WERI-Rb-1 (cell line): Measurements from ENCODE around the gene SLC15A1.
A peak's percentile ranks its signal among the peaks of the same experiment; 100 is the strongest.
"Not testable (repeated sequence)": the region's sequence is repeated elsewhere in the genome, so short reads cannot be mapped to it uniquely, and the experiment has no call there.

Source experiments
- DNase-seq: peaks from one replicate; pipeline ENCODE4 v3.0.0-alpha.2; 2020
- H3K27ac ChIP-seq: fragments of 250-450 bp; sonication (Bioruptor Pico); 2 replicates; pipeline ENCODE4 v1.5.1; 2020; ENCODE audit warnings: mild to moderate bottlenecking, moderate library complexity
- H3K27me3 ChIP-seq: fragments of 250-450 bp; sonication (Bioruptor Pico); 2 replicates; pipeline ENCODE4 v1.5.1; 2021; ENCODE audit warnings: mild to moderate bottlenecking, low read depth, moderate library complexity; ENCODE audit not compliant: insufficient read depth, severe bottlenecking
- H3K36me3 ChIP-seq: fragments of 250-450 bp; sonication (Bioruptor Pico); 2 replicates; pipeline ENCODE4 v1.5.1; 2020; ENCODE audit warnings: mild to moderate bottlenecking, moderate library complexity
- H3K4me3 ChIP-seq: 2 replicates; pipeline ENCODE4 v1.5.1; 2011; ENCODE audit warnings: low read depth, mild to moderate bottlenecking, control low read depth, low read length
- H3K9me3 ChIP-seq: fragments of 250-450 bp; sonication (Bioruptor Pico); 2 replicates; pipeline ENCODE4 v1.5.1; 2021; ENCODE audit warnings: mild to moderate bottlenecking, moderate library complexity; ENCODE audit not compliant: severe bottlenecking
- CTCF ChIP-seq: IDR thresholded peaks from 2 replicates; pipeline ENCODE4 v1.5.1; 2011; ENCODE audit warnings: low read depth, mild to moderate bottlenecking, control low read depth, inconsistent platforms, low read length

The SLC15A1 gene

GRCh38 chr13:98641075-98641474, 111.4 kb downstream of the SLC15A1 start:
- TF ChIP-seq CTCF: no peak
- no peaks in the 10 kb centered on the region for H3K9me3 ChIP-seq
- DNase-seq: peak; percentile 2
- H3K27me3 ChIP-seq: no peaks in the 10 kb centered on the region
- H3K27ac ChIP-seq: no peak overlapping the region
- no peak overlapping the region for H3K4me3 ChIP-seq
- H3K36me3 ChIP-seq: no peaks in the 10 kb centered on the region

GRCh38 chr13:98639785-98640184, 112.7 kb downstream of the SLC15A1 start:
- not testable (repeated sequence) for H3K27ac ChIP-seq, H3K27me3 ChIP-seq
- DNase-seq: peak; percentile 2

GRCh38 chr13:98638352-98638751, 114.1 kb downstream of the SLC15A1 start:
- H3K27ac ChIP-seq, H3K27me3 ChIP-seq, H3K4me3 ChIP-seq, H3K36me3 ChIP-seq, H3K9me3 ChIP-seq: not testable (repeated sequence)
- peak; percentile 6 for DNase-seq

More at GRCh38 chr13:98639785-98640184, 112.7 kb downstream of the SLC15A1 start:
- not testable (repeated sequence) for H3K36me3 ChIP-seq, H3K9me3 ChIP-seq, H3K4me3 ChIP-seq
